SK-N-SH (cell line): Measurements from ENCODE around the gene MALL. TPM values are rescaled to one million over a fixed set of nuclear protein-coding genes. Genes with fewer than 3 reads are reported as not detected.

Source experiments
- CTCF ChIA-PET: fragments of 300-600, 350-600 bp; formaldehyde crosslinking; extraction: SDS; loops from one replicate; lab custom pipeline; 2021; lab: Yijun Ruan, JAX
- POLR2A ChIA-PET: fragments of 350-600 bp; sonication (Branson Sonifier 250); formaldehyde crosslinking; extraction: SDS; loops from one replicate; lab custom pipeline; 2020; ENCODE audit warnings: antibody characterized with exemption, inconsistent platforms; lab: Yijun Ruan, JAX
- DNase-seq: peaks from one replicate; pipeline ENCODE4 v3.0.0; 2012
- H2AFZ ChIP-seq: fragments of 200-600 bp; sonication (generic); 2 replicates; pipeline ENCODE4 v1.8.1; 2016; ENCODE audit warnings: antibody characterized with exemption, mild to moderate bottlenecking, low read depth
- H3F3A ChIP-seq: fragments of 200-600 bp; sonication (generic); replicated peaks from 2 replicates; pipeline ENCODE3; 2016; ENCODE audit warnings: antibody characterized with exemption, mild to moderate bottlenecking; ENCODE audit not compliant: insufficient read depth
- H3K27ac ChIP-seq, 2 experiments: fragments of 200-500 bp in 1 of 2; fragments of 200-600 bp in 1 of 2; sonication (Bioruptor generic) in 1 of 2; sonication (generic), shearing (Covaris generic) in 1 of 2; 2 replicates each; pipeline versions ENCODE4 v1.5.1 to v1.6.1; 2014 to 2016; ENCODE audit warnings: low read depth in 2 of 2, inconsistent platforms in 1 of 2, low read length in 1 of 2, mild to moderate bottlenecking in 1 of 2, mixed read lengths in 1 of 2
- H3K27me3 ChIP-seq: fragments of 200-600 bp; sonication (generic), shearing (Covaris generic); 2 replicates; pipeline ENCODE4 v1.6.1; 2016; ENCODE audit warnings: mixed run types; ENCODE audit not compliant: insufficient read depth
- H3K36me3 ChIP-seq, 2 experiments: fragments of 200-500 bp in 1 of 2; fragments of 200-600 bp in 1 of 2; sonication (Bioruptor generic) in 1 of 2; sonication (generic) in 1 of 2; replicated peaks in 1 of 2; 2 replicates each; pipeline versions ENCODE3 to v1.5.1; 2014 to 2016; ENCODE audit warnings: low read length in 1 of 2, mild to moderate bottlenecking in 1 of 2; ENCODE audit not compliant: insufficient read depth in 2 of 2, control insufficient read depth in 1 of 2
- H3K4me1 ChIP-seq, 2 experiments: fragments of 200-500 bp in 1 of 2; fragments of 200-600 bp in 1 of 2; sonication (Bioruptor generic) in 1 of 2; sonication (generic), shearing (Covaris generic) in 1 of 2; 2 replicates each; pipeline versions ENCODE4 v1.5.1 to v1.6.1; 2014 to 2016; ENCODE audit warnings: low read depth in 1 of 2, low read length in 1 of 2, mixed run types in 1 of 2; ENCODE audit not compliant: insufficient read depth in 2 of 2, control insufficient read depth in 1 of 2
- H3K4me2 ChIP-seq: fragments of 200-600 bp; sonication (generic), shearing (Covaris generic); 2 replicates; pipeline ENCODE4 v1.6.1; 2017; ENCODE audit warnings: mixed run types
- H3K4me3 ChIP-seq, 2 experiments: fragments of 200-500 bp in 1 of 2; fragments of 200-600 bp in 1 of 2; sonication (Bioruptor generic) in 1 of 2; sonication (generic), shearing (Covaris generic) in 1 of 2; 2 replicates each; pipeline versions ENCODE4 v1.5.1 to v1.8.1; 2014 to 2016; ENCODE audit warnings: low read depth in 2 of 2, inconsistent platforms in 1 of 2, low read length in 1 of 2, mild to moderate bottlenecking in 1 of 2, mixed read lengths in 1 of 2, moderate library complexity in 1 of 2
- H3K79me2 ChIP-seq: fragments of 200-600 bp; sonication (generic); 2 replicates; pipeline ENCODE4 v1.8.1; 2017; ENCODE audit warnings: mild to moderate bottlenecking; ENCODE audit not compliant: insufficient read depth
- H3K9ac ChIP-seq: fragments of 200-600 bp; sonication (generic); 2 replicates; pipeline ENCODE4 v1.6.1; 2017; ENCODE audit warnings: mixed run types
- H3K9me2 ChIP-seq: fragments of 200-600 bp; sonication (generic); 2 replicates; pipeline ENCODE4 v1.6.1; 2017; ENCODE audit warnings: mixed run types
- H3K9me3 ChIP-seq: fragments of 200-600 bp; sonication (generic); 2 replicates; pipeline ENCODE4 v1.6.1; 2017; ENCODE audit warnings: mixed run types, mild to moderate bottlenecking, moderate library complexity
- H4K20me1 ChIP-seq: fragments of 200-600 bp; sonication (generic); 2 replicates; pipeline ENCODE4 v1.6.1; 2017; ENCODE audit warnings: mild to moderate bottlenecking, mixed run types; ENCODE audit not compliant: insufficient read depth
- CHD2 ChIP-seq: fragments of 150-350 bp; IDR thresholded peaks from 2 replicates; pipeline ENCODE4 v1.6.1; 2018; ENCODE audit warnings: low read length; ENCODE audit not compliant: partially characterized antibody
- ELF1 ChIP-seq: IDR thresholded peaks from 2 replicates; pipeline ENCODE4 v1.4.0; 2012
- EP300 ChIP-seq, 2 experiments: IDR thresholded peaks; 2 replicates each; pipeline versions ENCODE4 v1.4.0 to v1.6.1; 2012; ENCODE audit warnings: borderline replicate concordance in 1 of 2, low read depth in 1 of 2, low read length in 1 of 2
- EZH2phosphoT487 ChIP-seq: fragments of 200-600 bp; sonication (generic); IDR thresholded peaks from 2 replicates; pipeline ENCODE4 v1.6.1; 2017; ENCODE audit warnings: low read depth, mixed run types, mild to moderate bottlenecking, antibody characterized with exemption, moderate library complexity, borderline replicate concordance
- FOXM1 ChIP-seq: IDR thresholded peaks from 2 replicates; pipeline ENCODE4 v1.4.0; 2012; ENCODE audit warnings: low read depth, mild to moderate bottlenecking
- GABPA ChIP-seq: IDR thresholded peaks from 2 replicates; pipeline ENCODE4 v1.4.0; 2012; ENCODE audit warnings: low read depth, mild to moderate bottlenecking
- JUND ChIP-seq: IDR thresholded peaks from 2 replicates; pipeline ENCODE4 v1.4.0; 2012
- MXI1 ChIP-seq: IDR thresholded peaks from 2 replicates; pipeline ENCODE4 v1.6.1; 2012; ENCODE audit warnings: mild to moderate bottlenecking, low read depth, low read length, improper control_type of control experiment
- NFIC ChIP-seq: IDR thresholded peaks from 2 replicates; pipeline ENCODE4 v1.4.0; 2012; ENCODE audit warnings: borderline replicate concordance
- NRF1 ChIP-seq: IDR thresholded peaks from 2 replicates; pipeline ENCODE4 v1.6.1; 2012; ENCODE audit warnings: low read depth, mild to moderate bottlenecking, low read length
- PBX3 ChIP-seq: IDR thresholded peaks from 2 replicates; pipeline ENCODE4; 2012
- POLR2AphosphoS5 ChIP-seq: IDR thresholded peaks from 2 replicates; pipeline ENCODE4 v1.6.1; 2012; ENCODE audit warnings: low read depth, low read length
- RAD21 ChIP-seq: IDR thresholded peaks from 2 replicates; pipeline ENCODE4 v1.6.1; 2012; ENCODE audit warnings: mild to moderate bottlenecking, low read length
- RCOR1 ChIP-seq: fragments of 150-350 bp; IDR thresholded peaks from 2 replicates; pipeline ENCODE4 v1.6.1; 2017; ENCODE audit warnings: antibody characterized with exemption, low read length
- RFX5 ChIP-seq: IDR thresholded peaks from 2 replicates; pipeline ENCODE4 v1.6.1; 2012; ENCODE audit warnings: mild to moderate bottlenecking, improper control_type of control experiment, low read length
- RXRA ChIP-seq: IDR thresholded peaks from 2 replicates; pipeline ENCODE4 v1.4.0; 2012; ENCODE audit warnings: low read depth, mild to moderate bottlenecking, borderline replicate concordance
- SIN3A ChIP-seq: IDR thresholded peaks from 2 replicates; pipeline ENCODE4 v1.6.1; 2012; ENCODE audit warnings: low read depth, mild to moderate bottlenecking, low read length, moderate library complexity, borderline replicate concordance
- USF2 ChIP-seq: fragments of 150-350 bp; IDR thresholded peaks from 2 replicates; pipeline ENCODE4 v1.6.1; 2017; ENCODE audit warnings: antibody characterized with exemption, low read length, low read depth, borderline replicate concordance
- WGBS: methylation state at CpG from one replicate; pipeline ENCODE4 v1.1.6; 2017; ENCODE audit warnings: low lambda C conversion rate; 5-methylcytosine and 5-hydroxymethylcytosine counted together
- polyA plus RNA-seq, 3 experiments: library from polyadenylated mRNA; depleted of rRNA; stranded (reverse); fragments of >200 nt; gene quantifications; 2 replicates each; pipeline ENCODE4 v1.2.3, GENCODE V29; 2012

The MALL gene
- polyA plus RNA-seq, 1 of the 3 experiments (the other 2 are of a cell fraction): 5.2 TPM

- CTCF ChIA-PET: interaction anchor here (1.3 kb wide), 1 partner anchor 9 kb away, joined by 3 read pairs; the partner anchor contains the start of gene MALL
- H3K4me2 ChIP-seq: no peak overlapping the region
- H3K9ac ChIP-seq: no peak overlapping the region
These were observed 9.5 kb upstream of the MALL start for GRCh38 chr2:110124939-110125691.

More at GRCh38 chr2:110124939-110125691, 9.5 kb upstream of the MALL start:
- no peak overlapping the region for H3K4me3 ChIP-seq
- 0 out of 4 replicates have a peak, but pooled peaks cover 0 to 12% of the 10 kb centered on the region in 2 experiments for H3K4me1 ChIP-seq
- peak overlapping the region in 1 of 2 experiments; percentile 51; a peak in 3 of 4 replicates for H3K27ac ChIP-seq
- WGBS: 82% methylated on average over 6 of the region's 6 CpGs
- H3K79me2 ChIP-seq: no peaks in the 10 kb centered on the region
- H2AFZ ChIP-seq: peak overlapping the region; percentile 38; the same call in 1 of the 2 replicates
- H3K36me3 ChIP-seq: no peaks in the 10 kb centered on the region
- POLR2A ChIA-PET: no interaction called here
- no peak for TF ChIP-seq PBX3
- TF ChIP-seq SIN3A: no peak
- no peak for TF ChIP-seq ELF1
- TF ChIP-seq JUND: no peak
- TF ChIP-seq USF2: no peak
- TF ChIP-seq NFIC: no peak
- TF ChIP-seq RXRA: no peak
- TF ChIP-seq FOXM1: no peak
- no peak for TF ChIP-seq NRF1
- TF ChIP-seq MXI1: no peak
- TF ChIP-seq RFX5: no peak
- no peak for TF ChIP-seq RCOR1
- no peak for TF ChIP-seq POLR2AphosphoS5
- TF ChIP-seq EP300 (IDR thresholded peaks at IDR 0.05; ENCODE audit: borderline replicate concordance in 1 of 2, low read depth in 1 of 2, low read length in 1 of 2): no peak
- TF ChIP-seq CHD2: no peak
- no peak for TF ChIP-seq GABPA
- no peak for TF ChIP-seq EZH2phosphoT487
- no peak for TF ChIP-seq RAD21
- DNase-seq: no peak
- H4K20me1 ChIP-seq: no peaks in the 10 kb centered on the region
- no peaks in the 10 kb centered on the region for H3K9me3 ChIP-seq
- H3K9me2 ChIP-seq: no peaks in the 10 kb centered on the region
- peaks cover 7% of the 10 kb centered on the region for H3F3A ChIP-seq
- H3K27me3 ChIP-seq: no peaks in the 10 kb centered on the region
